ENCODE data around the gene AQP10. TPM values are rescaled to one million over a fixed set of nuclear protein-coding genes. Genes with fewer than 3 reads are reported as not detected.

AQP10 gene
- polyA plus RNA-seq, 1 of the 3 experiments (the other 2 are of a cell fraction): 0.02 TPM

DNA sequence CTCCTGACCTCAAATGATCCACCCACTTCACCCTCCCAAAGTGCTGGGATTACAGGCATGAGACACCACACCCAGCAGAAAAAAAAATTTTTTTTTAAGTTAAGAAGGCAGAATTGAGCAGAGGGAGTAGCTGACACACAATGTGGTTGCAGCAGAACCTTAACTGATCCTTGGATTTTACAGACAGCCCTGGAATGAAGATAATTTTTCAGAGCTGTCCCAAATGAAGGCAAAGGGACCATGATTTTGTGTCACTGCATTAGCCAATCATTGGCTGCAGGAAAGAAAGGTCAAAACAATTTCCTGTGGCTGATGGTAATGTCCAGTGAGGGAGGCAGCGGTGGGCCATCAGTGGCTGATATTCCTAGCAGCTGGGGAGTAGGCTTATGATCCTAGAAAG is 19.3 kb upstream of the AQP10 start:
- POLR2A ChIA-PET: no interaction called here
- TF ChIP-seq NRF1 (IDR thresholded peaks at IDR 0.05; ENCODE audit: low read depth, low read length) (no peak), TCF12 (IDR thresholded peaks at IDR 0.05) (no peak), EP300 (IDR thresholded peaks at IDR 0.05; ENCODE audit: borderline replicate concordance in 1 of 2, low read depth in 1 of 2, low read length in 1 of 2) (no peak), POLR2AphosphoS5 (IDR thresholded peaks at IDR 0.05; ENCODE audit: low read depth, low read length) (no peak), MEF2A (IDR thresholded peaks at IDR 0.05; ENCODE audit: borderline replicate concordance, low read depth) (no peak), PBX3 (IDR thresholded peaks at IDR 0.05) (no peak), FOXJ3 (CRISPR knock-in tag; IDR thresholded peaks at IDR 0.05) (no peak), ELF1 (IDR thresholded peaks at IDR 0.05) (no peak), FOSL2 (IDR thresholded peaks at IDR 0.05; ENCODE audit: borderline replicate concordance, low read depth) (no peak), SMC3 (IDR thresholded peaks at IDR 0.05; ENCODE audit: low read depth, low read length) (no peak), IRF3 (IDR thresholded peaks at IDR 0.05; ENCODE audit: low read depth, low read length) (no peak), GATA2 (CRISPR knock-in tag; IDR thresholded peaks at IDR 0.05) (no peak)
- TF ChIP-seq, protein P1, sequence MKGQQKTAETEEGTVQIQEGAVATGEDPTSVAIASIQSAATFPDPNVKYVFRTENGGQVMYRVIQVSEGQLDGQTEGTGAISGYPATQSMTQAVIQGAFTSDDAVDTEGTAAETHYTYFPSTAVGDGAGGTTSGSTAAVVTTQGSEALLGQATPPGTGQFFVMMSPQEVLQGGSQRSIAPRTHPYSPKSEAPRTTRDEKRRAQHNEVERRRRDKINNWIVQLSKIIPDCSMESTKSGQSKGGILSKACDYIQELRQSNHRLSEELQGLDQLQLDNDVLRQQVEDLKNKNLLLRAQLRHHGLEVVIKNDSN (IDR thresholded peaks at IDR 0.05; ENCODE audit: borderline replicate concordance, low read depth): no peak
- TF ChIP-seq, protein P2, sequence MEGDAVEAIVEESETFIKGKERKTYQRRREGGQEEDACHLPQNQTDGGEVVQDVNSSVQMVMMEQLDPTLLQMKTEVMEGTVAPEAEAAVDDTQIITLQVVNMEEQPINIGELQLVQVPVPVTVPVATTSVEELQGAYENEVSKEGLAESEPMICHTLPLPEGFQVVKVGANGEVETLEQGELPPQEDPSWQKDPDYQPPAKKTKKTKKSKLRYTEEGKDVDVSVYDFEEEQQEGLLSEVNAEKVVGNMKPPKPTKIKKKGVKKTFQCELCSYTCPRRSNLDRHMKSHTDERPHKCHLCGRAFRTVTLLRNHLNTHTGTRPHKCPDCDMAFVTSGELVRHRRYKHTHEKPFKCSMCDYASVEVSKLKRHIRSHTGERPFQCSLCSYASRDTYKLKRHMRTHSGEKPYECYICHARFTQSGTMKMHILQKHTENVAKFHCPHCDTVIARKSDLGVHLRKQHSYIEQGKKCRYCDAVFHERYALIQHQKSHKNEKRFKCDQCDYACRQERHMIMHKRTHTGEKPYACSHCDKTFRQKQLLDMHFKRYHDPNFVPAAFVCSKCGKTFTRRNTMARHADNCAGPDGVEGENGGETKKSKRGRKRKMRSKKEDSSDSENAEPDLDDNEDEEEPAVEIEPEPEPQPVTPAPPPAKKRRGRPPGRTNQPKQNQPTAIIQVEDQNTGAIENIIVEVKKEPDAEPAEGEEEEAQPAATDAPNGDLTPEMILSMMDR (IDR thresholded peaks at IDR 0.05): no peak
- H3K9me3 ChIP-seq: no peaks in the 10 kb centered on the region

More for the DNA sequence above, 19.3 kb upstream of the AQP10 start:
- Histone ChIP-seq H3K27me3 (ENCODE audit: insufficient read depth) (no peaks in the 10 kb centered on the region; the same call in 1 of the 2 replicates), H3K4me2 (no peak overlapping the region), H3K4me3 (ENCODE audit: low read depth in 2 of 2, low read length in 1 of 2) (no peak overlapping the region), H3K79me2 (ENCODE audit: insufficient read depth) (no peaks in the 10 kb centered on the region), H3K27ac (ENCODE audit: low read depth in 2 of 2, low read length in 1 of 2) (no peak overlapping the region), H3F3A (replicated peaks; ENCODE audit: insufficient read depth) (no peaks in the 10 kb centered on the region), H3K4me1 (ENCODE audit: control insufficient read depth in 1 of 2, insufficient read depth in 2 of 2, low read depth in 1 of 2, low read length in 1 of 2) (no peaks in the 10 kb centered on the region), H4K20me1 (ENCODE audit: insufficient read depth) (no peaks in the 10 kb centered on the region), H3K9me2 (no peaks in the 10 kb centered on the region), H2AFZ (ENCODE audit: low read depth) (no peak overlapping the region), H3K9ac (no peak overlapping the region), H3K36me3 (replicated peaks in 1 of 2; ENCODE audit: control insufficient read depth in 1 of 2, insufficient read depth in 2 of 2, low read length in 1 of 2) (no peaks in the 10 kb centered on the region)
- WGBS (ENCODE audit: low lambda C conversion rate): 62% methylated on average over 1 of the region's 1 CpG
- no peak for DNase-seq
- CTCF ChIA-PET: interaction anchor here (0.6 to 1.3 kb wide), 2 partner anchors 33 to 267 kb away, joined by 3 to 4 read pairs; no protein-coding TSS in a partner anchor
